NCI-H82 treated with DMSO at 0.1 percent for 48 hours (cell line): ENCODE results near the gene AQP9.
"Not testable (repeated sequence)": the region's sequence is repeated elsewhere in the genome, so short reads cannot be mapped to it uniquely, and the experiment has no call there.

Experiments
- DNase-seq: peaks from one replicate; lab custom pipeline; 2025; ENCODE audit not compliant: unreplicated experiment; lab: John Stamatoyannopoulos, UW

AQP9 gene, protein sequence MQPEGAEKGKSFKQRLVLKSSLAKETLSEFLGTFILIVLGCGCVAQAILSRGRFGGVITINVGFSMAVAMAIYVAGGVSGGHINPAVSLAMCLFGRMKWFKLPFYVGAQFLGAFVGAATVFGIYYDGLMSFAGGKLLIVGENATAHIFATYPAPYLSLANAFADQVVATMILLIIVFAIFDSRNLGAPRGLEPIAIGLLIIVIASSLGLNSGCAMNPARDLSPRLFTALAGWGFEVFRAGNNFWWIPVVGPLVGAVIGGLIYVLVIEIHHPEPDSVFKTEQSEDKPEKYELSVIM

GRCh38 chr15:58138106-58138505, at the start of gene AQP9:
Gene AQP9 (plus strand): TSS chr15:58138381. CDS start chr15:58138566, 185 bp downstream.
- DNase-seq: no peak

DNA sequence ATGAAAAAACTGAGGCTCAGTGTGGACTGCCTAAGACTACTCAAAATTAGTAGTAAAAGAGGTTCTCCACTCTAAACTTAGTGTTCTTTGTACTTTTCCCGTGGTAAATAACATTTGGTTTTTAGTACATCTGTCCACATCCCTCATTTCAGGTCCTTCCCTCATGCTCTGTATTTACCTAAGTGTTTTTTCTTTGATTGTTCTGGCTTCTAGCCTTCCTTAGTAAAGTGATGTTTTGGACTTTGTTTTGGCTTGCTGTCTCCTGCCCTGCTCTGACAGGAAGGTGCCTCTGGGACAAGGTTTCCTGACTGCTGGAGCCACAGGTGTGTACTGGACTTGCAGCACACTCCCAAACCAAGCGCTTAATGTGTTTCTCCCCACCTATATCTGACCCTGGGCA, 42.8 kb upstream of the AQP9 start:
- no peak for DNase-seq

DNA sequence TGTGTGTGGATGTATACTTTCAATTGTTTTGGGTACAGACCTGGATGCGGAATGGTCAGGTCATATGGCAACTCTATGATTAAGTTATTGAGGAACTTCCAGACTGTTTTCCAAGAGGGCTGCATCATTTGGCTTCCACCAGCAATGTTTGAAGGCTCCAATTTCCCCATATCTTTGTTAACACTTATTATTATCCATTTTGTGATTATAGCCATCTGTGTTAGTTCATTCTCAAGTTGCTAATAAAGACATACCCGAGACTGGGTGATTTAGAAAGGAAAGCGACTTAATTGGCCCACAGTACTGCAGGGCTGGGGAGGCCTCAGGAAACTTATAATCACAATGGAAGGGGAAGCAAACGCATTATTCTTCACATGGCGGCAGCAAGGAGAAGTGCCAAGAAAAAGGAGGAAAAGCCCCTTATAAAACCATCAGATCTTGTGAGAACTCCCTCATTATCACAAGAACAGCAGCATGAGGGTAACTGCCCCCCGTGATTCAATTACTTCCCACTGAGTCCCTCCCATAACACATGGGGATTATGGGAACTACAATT, 41.6 kb upstream of the AQP9 start:
- DNase-seq: no peak

DNA sequence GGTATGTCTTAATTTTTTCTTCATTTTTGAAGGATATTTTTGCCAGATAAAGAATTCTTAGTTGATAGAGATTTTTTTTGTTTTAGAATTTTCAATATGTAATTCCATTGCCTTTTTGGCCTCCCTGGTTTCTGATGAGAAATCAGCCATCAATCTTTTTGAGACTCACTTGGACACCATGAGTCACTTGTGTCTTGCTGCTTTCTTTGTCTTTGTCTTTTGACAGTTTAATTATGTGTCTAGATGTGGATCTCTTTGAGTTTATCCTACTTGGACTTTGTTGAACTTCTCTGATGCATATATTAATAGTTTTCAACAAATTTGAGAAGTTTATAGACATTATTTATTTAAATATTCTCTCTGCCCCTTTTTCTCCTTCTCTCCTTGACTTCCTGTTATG, 34.7 kb upstream of the AQP9 start:
- no peak for DNase-seq

GRCh38 chr15:58108117-58108516, 30.1 kb upstream of the AQP9 start:
- DNase-seq: no peak

DNA sequence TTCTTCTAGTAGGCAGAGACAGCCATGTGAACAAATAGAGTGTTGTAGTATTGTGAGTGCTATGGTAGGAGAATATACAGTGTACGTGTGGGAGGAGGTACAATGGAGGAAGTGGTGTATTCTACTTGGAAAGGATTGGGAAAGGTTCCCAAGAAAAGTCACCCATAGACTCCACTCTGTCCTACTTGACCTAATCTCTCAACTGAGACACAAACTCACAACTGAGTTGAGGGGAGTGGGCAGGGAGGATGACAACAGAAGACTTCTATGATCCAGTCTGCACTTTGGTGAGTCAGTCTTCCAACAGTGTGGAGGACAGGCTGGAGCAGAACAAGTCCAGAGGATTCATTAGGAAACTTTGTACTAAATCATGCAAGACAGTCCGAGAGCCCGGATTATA, 28.8 kb upstream of the AQP9 start:
- DNase-seq: no peak

GRCh38 chr15:58110999-58111717, 27.0 kb upstream of the AQP9 start:
- no peak for DNase-seq

GRCh38 chr15:58111718-58112104, 26.5 kb upstream of the AQP9 start:
- no peak for DNase-seq

GRCh38 chr15:58113358-58113757, 24.8 kb upstream of the AQP9 start:
- DNase-seq: not testable (repeated sequence)

- no peak for DNase-seq
Observed at GRCh38 chr15:58114388-58114787, 23.8 kb upstream of the AQP9 start.

GRCh38 chr15:58114812-58115211, 23.4 kb upstream of the AQP9 start:
- DNase-seq: no peak

- no peak for DNase-seq
Observed at GRCh38 chr15:58115692-58116091, 22.5 kb upstream of the AQP9 start.

GRCh38 chr15:58117619-58118018, 20.6 kb upstream of the AQP9 start:
- DNase-seq: no peak

DNA sequence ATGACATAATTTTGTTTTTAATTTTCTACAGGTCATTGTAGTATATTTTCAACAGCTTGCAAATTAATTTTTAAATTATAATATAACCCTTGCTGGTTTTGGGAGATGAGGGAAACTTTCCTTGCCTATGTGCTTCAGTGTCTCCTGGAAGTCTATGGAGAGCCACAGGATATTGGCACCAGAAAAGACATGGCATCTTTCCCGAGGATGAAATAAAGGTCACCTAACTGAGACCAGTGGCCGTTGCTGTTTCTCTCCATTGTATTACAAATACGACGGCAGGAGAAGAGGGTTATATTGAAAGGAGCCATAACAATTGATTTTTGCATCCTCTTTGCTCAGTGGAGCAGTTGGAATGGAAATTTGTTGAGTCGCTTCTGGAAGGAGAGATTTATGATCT, 19.9 kb upstream of the AQP9 start:
- no peak for DNase-seq

GRCh38 chr15:58119016-58119415, 19.2 kb upstream of the AQP9 start:
- DNase-seq: no peak

- DNase-seq: no peak
Observed at GRCh38 chr15:58124585-58124984, 13.6 kb upstream of the AQP9 start.

GRCh38 chr15:58125333-58125732, 12.8 kb upstream of the AQP9 start:
- DNase-seq: no peak

- DNase-seq: no peak
Observed at GRCh38 chr15:58134886-58135285, 3.3 kb upstream of the AQP9 start.

- no peak for DNase-seq
Observed at GRCh38 chr15:58135511-58136174, 2.5 kb upstream of the AQP9 start.

DNA sequence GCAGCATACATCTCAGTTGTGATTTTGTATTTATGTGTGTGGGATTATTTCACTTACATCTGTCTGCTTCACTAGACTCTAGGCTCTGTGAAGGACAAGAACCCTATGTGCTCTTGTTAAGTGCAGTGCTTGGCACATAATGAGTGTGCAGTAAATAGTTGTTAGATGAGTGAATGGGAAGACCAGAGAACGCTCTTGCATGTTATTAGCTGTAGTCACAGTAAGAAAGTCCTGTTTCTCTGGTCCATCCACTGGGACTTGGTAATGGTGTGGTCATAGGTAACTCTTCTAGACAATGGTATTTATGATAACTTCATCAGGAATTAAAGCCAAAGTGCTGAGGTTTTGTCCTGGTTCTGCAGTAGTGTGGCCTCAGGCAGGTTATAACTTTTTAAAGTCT, 1.4 kb upstream of the AQP9 start:
- DNase-seq: no peak

DNA sequence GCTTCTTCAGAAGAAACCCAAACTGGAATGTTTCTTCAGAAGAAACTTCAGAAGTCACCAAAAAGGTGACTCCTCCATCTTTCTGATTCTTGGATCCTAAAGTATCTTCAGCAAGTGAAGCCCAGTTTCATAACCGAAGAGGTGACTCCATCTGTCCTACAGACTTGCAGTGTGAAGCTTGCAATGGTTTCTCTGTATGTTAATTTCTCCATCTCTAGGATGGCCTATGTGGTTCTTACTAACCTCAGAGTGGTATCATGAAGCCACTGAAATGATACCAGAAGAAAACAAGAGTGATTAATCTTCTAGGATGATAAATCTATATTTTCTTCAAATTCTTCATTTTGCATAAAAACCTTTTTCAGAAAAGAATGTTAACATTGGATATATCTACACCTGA, 495 bp upstream of the AQP9 start:
- DNase-seq: no peak
